ENCODE measurements around the gene HDAC2.

Gene HDAC2

GRCh38 chr6:113908801-113909200, 62.1 kb downstream of the HDAC2 start:
- H3K79me2 ChIP-seq (ENCODE audit: control insufficient read depth, low read length) = no peaks in the 10 kb centered on the region
- no peak overlapping the region for H3K4me3 ChIP-seq (ENCODE audit: low read length)
- no peak overlapping the region for H3K27ac ChIP-seq (ENCODE audit: low read depth, low read length)
- H3K9me2 ChIP-seq (replicated peaks; ENCODE audit: control insufficient read depth, low read length) = no peaks in the 10 kb centered on the region
- H3K27me3 ChIP-seq (ENCODE audit: control insufficient read depth, low read length) = no peaks in the 10 kb centered on the region
- H3K9me3 ChIP-seq (ENCODE audit: control insufficient read depth, insufficient read depth, low read length) = no peaks in the 10 kb centered on the region
- no peak overlapping the region for H3K4me2 ChIP-seq (ENCODE audit: low read length)
- no peaks in the 10 kb centered on the region for H3K36me3 ChIP-seq (ENCODE audit: control insufficient read depth, low read length)
- no peak for TF ChIP-seq EZH2phosphoT487 (IDR thresholded peaks at IDR 0.05; ENCODE audit: borderline replicate concordance, low read length)
- no peak for TF ChIP-seq CTCF (IDR thresholded peaks at IDR 0.05; ENCODE audit: low read depth, low read length, poor library complexity, severe bottlenecking)
- H3K4me1 ChIP-seq (ENCODE audit: control insufficient read depth, low read length) = no peaks in the 10 kb centered on the region
- no peaks in the 10 kb centered on the region for H3F3A ChIP-seq (ENCODE audit: control insufficient read depth, insufficient read depth)
- no peaks in the 10 kb centered on the region for H4K20me1 ChIP-seq (ENCODE audit: control insufficient read depth, insufficient read depth, low read depth, low read length)

- no peak overlapping the region for H3K27ac ChIP-seq (ENCODE audit: low read depth, low read length)
- no peaks in the 10 kb centered on the region for H3K4me1 ChIP-seq (ENCODE audit: control insufficient read depth, low read length)
- no peaks in the 10 kb centered on the region for H3K27me3 ChIP-seq (ENCODE audit: control insufficient read depth, low read length)
- H3F3A ChIP-seq (ENCODE audit: control insufficient read depth, insufficient read depth) = no peaks in the 10 kb centered on the region
- no peak overlapping the region for H3K4me3 ChIP-seq (ENCODE audit: low read length)
- no peaks in the 10 kb centered on the region for H3K9me2 ChIP-seq (replicated peaks; ENCODE audit: control insufficient read depth, low read length)
- H3K79me2 ChIP-seq (ENCODE audit: control insufficient read depth, low read length) = no peaks in the 10 kb centered on the region
- no peak overlapping the region for H3K4me2 ChIP-seq (ENCODE audit: low read length)
- no peaks in the 10 kb centered on the region for H3K36me3 ChIP-seq (ENCODE audit: control insufficient read depth, low read length)
- TF ChIP-seq EZH2phosphoT487 (IDR thresholded peaks at IDR 0.05; ENCODE audit: borderline replicate concordance, low read length) (no peak), CTCF (IDR thresholded peaks at IDR 0.05; ENCODE audit: low read depth, low read length, poor library complexity, severe bottlenecking) (no peak)
- H4K20me1 ChIP-seq (ENCODE audit: control insufficient read depth, insufficient read depth, low read depth, low read length) = no peaks in the 10 kb centered on the region
- H3K9me3 ChIP-seq (ENCODE audit: control insufficient read depth, insufficient read depth, low read length) = no peaks in the 10 kb centered on the region
Observed at GRCh38 chr6:113907102-113907815, 63.7 kb downstream of the HDAC2 start.

- Histone ChIP-seq H3K9me3 (ENCODE audit: control insufficient read depth, insufficient read depth, low read length) (no peaks in the 10 kb centered on the region), H3K36me3 (ENCODE audit: control insufficient read depth, low read length) (no peaks in the 10 kb centered on the region), H3F3A (ENCODE audit: control insufficient read depth, insufficient read depth) (no peaks in the 10 kb centered on the region), H3K27me3 (ENCODE audit: control insufficient read depth, low read length) (no peaks in the 10 kb centered on the region), H3K9me2 (replicated peaks; ENCODE audit: control insufficient read depth, low read length) (no peaks in the 10 kb centered on the region), H3K4me1 (ENCODE audit: control insufficient read depth, low read length) (no peaks in the 10 kb centered on the region), H4K20me1 (ENCODE audit: control insufficient read depth, insufficient read depth, low read depth, low read length) (no peaks in the 10 kb centered on the region), H3K4me3 (ENCODE audit: low read length) (no peak overlapping the region), H3K4me2 (ENCODE audit: low read length) (no peak overlapping the region), H3K27ac (ENCODE audit: low read depth, low read length) (no peak overlapping the region), H3K79me2 (ENCODE audit: control insufficient read depth, low read length) (no peaks in the 10 kb centered on the region)
- no peak for TF ChIP-seq EZH2phosphoT487 (IDR thresholded peaks at IDR 0.05; ENCODE audit: borderline replicate concordance, low read length)
Observed at GRCh38 chr6:113903666-113904330, 67.2 kb downstream of the HDAC2 start.

GRCh38 chr6:113901482-113901881, 69.5 kb downstream of the HDAC2 start:
- no peaks in the 10 kb centered on the region for H3K9me3 ChIP-seq (ENCODE audit: control insufficient read depth, insufficient read depth, low read length)
- no peaks in the 10 kb centered on the region for H3F3A ChIP-seq (ENCODE audit: control insufficient read depth, insufficient read depth)
- H3K36me3 ChIP-seq (ENCODE audit: control insufficient read depth, low read length) = no peaks in the 10 kb centered on the region
- no peak overlapping the region for H3K4me3 ChIP-seq (ENCODE audit: low read length)
- H4K20me1 ChIP-seq (ENCODE audit: control insufficient read depth, insufficient read depth, low read depth, low read length) = no peaks in the 10 kb centered on the region
- no peaks in the 10 kb centered on the region for H3K79me2 ChIP-seq (ENCODE audit: control insufficient read depth, low read length)
- no peak overlapping the region for H3K4me2 ChIP-seq (ENCODE audit: low read length)
- H3K27me3 ChIP-seq (ENCODE audit: control insufficient read depth, low read length) = no peaks in the 10 kb centered on the region
- TF ChIP-seq EZH2phosphoT487 (IDR thresholded peaks at IDR 0.05; ENCODE audit: borderline replicate concordance, low read length) = no peak
- no peak for TF ChIP-seq CTCF (IDR thresholded peaks at IDR 0.05; ENCODE audit: low read depth, low read length, poor library complexity, severe bottlenecking)
- no peaks in the 10 kb centered on the region for H3K4me1 ChIP-seq (ENCODE audit: control insufficient read depth, low read length)
- no peak overlapping the region for H3K27ac ChIP-seq (ENCODE audit: low read depth, low read length)
- no peaks in the 10 kb centered on the region for H3K9me2 ChIP-seq (replicated peaks; ENCODE audit: control insufficient read depth, low read length)
